Measurements from ENCODE around the gene SLC35A3. TPM values are rescaled to one million over a fixed set of nuclear protein-coding genes. Genes with fewer than 3 reads are reported as not detected.
"Not testable (repeated sequence)": the region's sequence is repeated elsewhere in the genome, so short reads cannot be mapped to it uniquely, and the experiment has no call there.

The SLC35A3 gene
- total RNA-seq, 2 experiments from 2014 or later = 11.2 to 13.4 TPM

GRCh38 chr1:100037656-100037926 lies 67.8 kb downstream of the SLC35A3 start:
- POLR2A ChIA-PET = interaction anchor here (0.6 to 3.0 kb wide), 5 partner anchors 9 to 270 kb away, joined by 3 to 10 read pairs (median 5); partner anchors contain the start of genes SLC35A3 and TRMT13
- peak overlapping the region; percentile 95 for H3K4me3 Mint-ChIP-seq
- CTCF ChIA-PET = interaction anchor here (0.9 kb wide), 1 partner anchor 15 kb away, joined by 8 read pairs; no protein-coding TSS in a partner anchor
- DNase-seq (no peak), ATAC-seq (no peak)
- H3K27me3 Mint-ChIP-seq = no peaks in the 10 kb centered on the region
- H3K4me1 Mint-ChIP-seq = peaks cover 46% of the 10 kb centered on the region
- intact Hi-C loops (cut with DNase I, micrococcal nuclease) = loop anchor here (1.0 to 5.0 kb wide), 6 partner anchors 95 to 1200 kb away; partner anchors contain the start of genes S1PR1 (in 2 of the 2), AGL (in 1 of the 2) and SASS6 (in 1 of the 2)
- no peaks in the 10 kb centered on the region for H3K9me3 Mint-ChIP-seq (ENCODE audit: low read depth)
- H3K36me3 Mint-ChIP-seq (ENCODE audit: low read depth) = peaks cover 32% of the 10 kb centered on the region
- H3K27ac Mint-ChIP-seq = peak overlapping the region; percentile 98

- Mint-ChIP-seq H3K4me1 (peaks cover 51% of the 10 kb centered on the region), H3K36me3 (ENCODE audit: low read depth) (peaks cover 33% of the 10 kb centered on the region)
- intact Hi-C loops (cut with DNase I, micrococcal nuclease) = loop anchor here (1.0 to 5.0 kb wide), 15 partner anchors 68 to 1199 kb away; partner anchors contain the start of genes AGL (in 2 of the 2), CDC14A (in 2 of the 2), S1PR1 (in 2 of the 2) and SLC30A7 (in 2 of the 2)
Observed at GRCh38 chr1:100037927-100038659, 68.3 kb downstream of the SLC35A3 start.

GRCh38 chr1:100038660-100039287 lies 69.0 kb downstream of the SLC35A3 start:
- peak; percentile 78 for ATAC-seq
- no peaks in the 10 kb centered on the region for H3K27me3 Mint-ChIP-seq
- H3K4me1 Mint-ChIP-seq = peaks cover 56% of the 10 kb centered on the region
- DNase-seq = peak; percentile 94
- peak overlapping the region; percentile 95 for H3K4me3 Mint-ChIP-seq
- intact Hi-C loops (cut with DNase I, micrococcal nuclease) = loop anchor here (1.0 to 5.0 kb wide), 14 partner anchors 9 to 1199 kb away; partner anchors contain the start of genes CDC14A (in 2 of the 2), S1PR1 (in 2 of the 2), SLC30A7 (in 2 of the 2) and AGL (in 1 of the 2)
- peak overlapping the region; percentile 98 for H3K27ac Mint-ChIP-seq
- ChIA-PET CTCF (interaction anchor here (0.9 to 2.0 kb wide), 3 partner anchors 10 to 31 kb away, joined by 3 to 4 read pairs (median 3); no protein-coding TSS in a partner anchor), POLR2A (interaction anchor here (0.6 to 3.0 kb wide), 4 partner anchors 10 to 846 kb away, joined by 3 to 10 read pairs (median 4); partner anchors contain the start of gene SLC35A3)
- no peaks in the 10 kb centered on the region for H3K9me3 Mint-ChIP-seq (ENCODE audit: low read depth)
- H3K36me3 Mint-ChIP-seq (ENCODE audit: low read depth) = peaks cover 37% of the 10 kb centered on the region

More at GRCh38 chr1:100037927-100038659, 68.3 kb downstream of the SLC35A3 start:
- Mint-ChIP-seq H3K27ac (peak overlapping the region; percentile 98), H3K9me3 (ENCODE audit: low read depth) (no peaks in the 10 kb centered on the region), H3K4me3 (peak overlapping the region; percentile 95), H3K27me3 (no peaks in the 10 kb centered on the region)
- DNase-seq (peak; percentile 95), ATAC-seq (peak; percentile 80)
- CTCF ChIA-PET = interaction anchor here (0.9 kb wide), 1 partner anchor 14 kb away, joined by 8 read pairs; no protein-coding TSS in a partner anchor
- POLR2A ChIA-PET = interaction anchor here (0.6 to 3.0 kb wide), 5 partner anchors 9 to 847 kb away, joined by 3 to 10 read pairs (median 5); partner anchors contain the start of genes SLC35A3 and TRMT13

DNA sequence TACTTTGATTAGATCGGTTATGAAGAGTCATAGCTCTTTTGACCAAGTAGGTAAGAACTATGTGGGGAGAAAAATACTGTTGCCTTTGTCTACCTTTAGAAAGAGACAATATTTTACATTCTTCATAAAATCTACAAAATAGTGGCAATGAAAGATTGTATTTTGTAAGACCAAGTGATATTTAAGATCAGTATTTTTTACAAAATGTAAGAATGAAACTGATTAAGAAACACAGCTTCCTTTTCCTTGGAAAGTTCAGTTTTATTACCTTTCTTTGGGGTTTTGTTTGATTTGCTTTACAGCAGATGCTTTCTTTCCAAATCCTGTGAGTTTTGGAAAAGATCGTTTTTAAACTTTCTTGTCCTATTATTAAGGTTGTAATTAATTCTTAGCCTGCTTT lies 69.8 kb downstream of the SLC35A3 start:
- H3K4me3 Mint-ChIP-seq = peak overlapping the region; percentile 95
- no peak for DNase-seq
- peaks cover 43% of the 10 kb centered on the region for H3K36me3 Mint-ChIP-seq (ENCODE audit: low read depth)
- ChIA-PET CTCF (interaction anchor here (0.9 to 2.0 kb wide), 3 partner anchors 9 to 30 kb away, joined by 3 to 4 read pairs (median 3); no protein-coding TSS in a partner anchor), POLR2A (interaction anchor here (0.8 to 3.0 kb wide), 2 partner anchors 10 to 69 kb away, joined by 3 to 10 read pairs; partner anchors contain the start of gene SLC35A3)
- no peak for ATAC-seq
- H3K27ac Mint-ChIP-seq = peak overlapping the region; percentile 98
- intact Hi-C loops (cut with DNase I, micrococcal nuclease) = loop anchor here (1.0 to 5.0 kb wide), 8 partner anchors 8 to 1198 kb away; partner anchors contain the start of genes S1PR1 (in 2 of the 2), AGL (in 1 of the 2), CDC14A (in 1 of the 2) and SLC30A7 (in 1 of the 2)
- peaks cover 58% of the 10 kb centered on the region for H3K4me1 Mint-ChIP-seq
- H3K9me3 Mint-ChIP-seq (ENCODE audit: low read depth) = no peaks in the 10 kb centered on the region
- no peaks in the 10 kb centered on the region for H3K27me3 Mint-ChIP-seq

- ChIA-PET POLR2A (no interaction called here), CTCF (no interaction called here)
- H3K9me3 Mint-ChIP-seq (ENCODE audit: low read depth) = peaks cover 2% of the 10 kb centered on the region
- ATAC-seq (no peak), DNase-seq (no peak)
- H3K27ac Mint-ChIP-seq = peak overlapping the region; percentile 71
- peaks cover 91% of the 10 kb centered on the region for H3K4me1 Mint-ChIP-seq
- H3K4me3 Mint-ChIP-seq = no peak overlapping the region
- H3K27me3 Mint-ChIP-seq = no peaks in the 10 kb centered on the region
- H3K36me3 Mint-ChIP-seq (ENCODE audit: low read depth) = peaks cover 46% of the 10 kb centered on the region
- intact Hi-C loops (cut with DNase I, micrococcal nuclease) = no loop called here
Observed at GRCh38 chr1:100045206-100045605, 75.4 kb downstream of the SLC35A3 start.

- H3K9me3 Mint-ChIP-seq (ENCODE audit: low read depth); H3K27me3 Mint-ChIP-seq; DNase-seq; CTCF ChIA-PET; ATAC-seq: not testable (repeated sequence)
- H3K36me3 Mint-ChIP-seq (ENCODE audit: low read depth) = peaks cover 52% of the 10 kb centered on the region
- H3K4me3 Mint-ChIP-seq = peak overlapping the region; percentile 62
- intact Hi-C loops (cut with DNase I, micrococcal nuclease) = loop anchor here in 1 of 2 experiments (1.0 kb wide), 1 partner anchor 8 kb away; no protein-coding TSS in a partner anchor
- peak overlapping the region; percentile 91 for H3K27ac Mint-ChIP-seq
- POLR2A ChIA-PET = interaction anchor here (1.0 kb wide), 1 partner anchor 9 kb away, joined by 3 read pairs; a partner anchor contains a TSS
- peaks cover 81% of the 10 kb centered on the region for H3K4me1 Mint-ChIP-seq
Observed at GRCh38 chr1:100047235-100047708, 77.5 kb downstream of the SLC35A3 start.

DNA sequence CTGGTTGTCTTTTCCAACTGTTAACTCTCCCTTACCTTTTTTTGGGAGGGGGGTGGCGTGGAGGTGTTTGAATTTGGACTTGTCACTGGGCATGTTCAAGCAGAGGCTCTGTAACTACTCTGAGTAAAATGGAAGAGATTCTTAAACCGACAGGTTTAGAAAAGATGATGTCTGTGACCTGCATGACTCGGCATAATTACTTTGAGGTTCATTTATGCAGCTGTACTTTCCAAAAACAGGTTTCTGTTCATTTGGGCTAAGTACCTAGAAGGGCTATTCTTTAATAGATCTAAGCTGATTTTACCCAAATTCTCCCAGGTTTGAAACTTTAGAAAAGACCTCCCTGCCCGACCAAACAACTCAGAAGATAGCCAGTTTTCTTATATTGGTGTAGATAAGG lies 80.3 kb downstream of the SLC35A3 start:
- ATAC-seq = no peak
- Mint-ChIP-seq H3K27ac (peak overlapping the region; percentile 72), H3K27me3 (no peaks in the 10 kb centered on the region), H3K4me1 (peaks cover 63% of the 10 kb centered on the region), H3K4me3 (no peak overlapping the region), H3K9me3 (ENCODE audit: low read depth) (peaks cover under 1% of the 10 kb centered on the region), H3K36me3 (ENCODE audit: low read depth) (peaks cover 41% of the 10 kb centered on the region)
- DNase-seq = no peak
- POLR2A ChIA-PET = interaction anchor here (0.7 to 1.7 kb wide), 3 partner anchors 12 to 331 kb away, joined by 3 to 5 read pairs (median 4); a partner anchor contains a TSS
- CTCF ChIA-PET = interaction anchor here (0.6 to 1.4 kb wide), 2 partner anchors 11 to 83 kb away, joined by 3 read pairs; partner anchors contain the start of genes SASS6 and TRMT13
- intact Hi-C loops (cut with DNase I, micrococcal nuclease) = no loop called here

DNA sequence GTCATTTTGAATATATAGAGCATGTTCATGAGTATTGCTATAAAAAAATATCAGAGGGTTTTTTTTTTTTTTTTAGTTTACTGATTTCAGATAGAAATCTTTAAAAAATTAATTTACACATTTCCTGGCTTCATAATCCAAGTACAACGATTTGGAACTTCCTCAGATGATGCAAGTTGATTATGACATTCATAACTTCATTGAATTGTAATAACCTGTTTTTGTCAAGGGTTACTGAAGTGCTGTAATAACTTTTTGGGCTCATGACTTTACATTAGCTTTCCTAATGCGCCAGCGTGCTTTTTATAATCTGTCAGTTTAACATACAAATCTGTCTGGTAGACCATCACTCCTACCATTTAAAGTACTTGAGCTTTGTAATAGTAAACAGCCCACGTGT lies 81.6 kb downstream of the SLC35A3 start:
- CTCF ChIA-PET = interaction anchor here (0.6 to 1.5 kb wide), 4 partner anchors 9 to 340 kb away, joined by 3 to 5 read pairs (median 4); no protein-coding TSS in a partner anchor
- H3K27ac Mint-ChIP-seq = no peak overlapping the region
- H3K36me3 Mint-ChIP-seq (ENCODE audit: low read depth) = peaks cover 41% of the 10 kb centered on the region
- H3K4me1 Mint-ChIP-seq = peaks cover 55% of the 10 kb centered on the region
- intact Hi-C loops (cut with DNase I, micrococcal nuclease) = no loop called here
- ATAC-seq (no peak), DNase-seq (no peak)
- POLR2A ChIA-PET = no interaction called here
- no peak overlapping the region for H3K4me3 Mint-ChIP-seq
- no peaks in the 10 kb centered on the region for H3K9me3 Mint-ChIP-seq (ENCODE audit: low read depth)
- H3K27me3 Mint-ChIP-seq = no peaks in the 10 kb centered on the region

DNA sequence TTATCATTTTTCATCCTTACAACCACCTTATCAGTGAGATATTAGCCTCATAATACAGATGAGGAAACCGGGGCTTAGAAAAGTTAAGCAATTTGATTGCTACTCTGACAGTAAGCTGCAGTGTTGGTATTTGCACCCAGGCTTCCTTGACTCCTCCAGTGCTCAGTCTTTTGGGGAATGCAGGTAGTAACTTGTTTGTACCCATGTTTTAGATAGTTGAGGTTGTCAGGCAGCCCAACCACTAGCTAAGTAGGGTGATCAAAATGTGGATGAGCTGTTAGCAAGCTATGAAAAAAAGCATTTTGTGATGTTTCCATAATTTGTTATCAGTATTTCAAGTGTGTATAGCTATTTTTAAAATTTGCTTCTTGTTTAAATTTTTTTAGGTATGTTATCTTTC lies 82.1 kb downstream of the SLC35A3 start:
- intact Hi-C loops (cut with DNase I, micrococcal nuclease) = no loop called here
- Mint-ChIP-seq H3K4me3 (no peak overlapping the region), H3K36me3 (ENCODE audit: low read depth) (peaks cover 40% of the 10 kb centered on the region), H3K9me3 (ENCODE audit: low read depth) (no peaks in the 10 kb centered on the region), H3K4me1 (peaks cover 53% of the 10 kb centered on the region), H3K27me3 (no peaks in the 10 kb centered on the region), H3K27ac (no peak overlapping the region)
- DNase-seq (no peak), ATAC-seq (no peak)
- ChIA-PET CTCF (interaction anchor here (0.6 to 1.5 kb wide), 5 partner anchors 9 to 905 kb away, joined by 3 to 8 read pairs (median 4); a partner anchor contains a TSS), POLR2A (no interaction called here)

GRCh38 chr1:100053119-100053518 lies 83.3 kb downstream of the SLC35A3 start:
- POLR2A ChIA-PET = interaction anchor here (0.6 kb wide), 1 partner anchor 17 kb away, joined by 7 read pairs; no protein-coding TSS in a partner anchor
- Mint-ChIP-seq H3K36me3 (ENCODE audit: low read depth) (peaks cover 39% of the 10 kb centered on the region), H3K9me3 (ENCODE audit: low read depth) (no peaks in the 10 kb centered on the region), H3K4me3 (no peak overlapping the region), H3K27ac (no peak overlapping the region), H3K27me3 (no peaks in the 10 kb centered on the region), H3K4me1 (peaks cover 42% of the 10 kb centered on the region)
- DNase-seq = no peak
- CTCF ChIA-PET = interaction anchor here (1.3 kb wide), 1 partner anchor 15 kb away, joined by 8 read pairs; a partner anchor contains a TSS
- intact Hi-C loops (cut with DNase I, micrococcal nuclease) = no loop called here
- no peak for ATAC-seq
